ENCODE data around the gene PHIP.

The PHIP gene

DNA sequence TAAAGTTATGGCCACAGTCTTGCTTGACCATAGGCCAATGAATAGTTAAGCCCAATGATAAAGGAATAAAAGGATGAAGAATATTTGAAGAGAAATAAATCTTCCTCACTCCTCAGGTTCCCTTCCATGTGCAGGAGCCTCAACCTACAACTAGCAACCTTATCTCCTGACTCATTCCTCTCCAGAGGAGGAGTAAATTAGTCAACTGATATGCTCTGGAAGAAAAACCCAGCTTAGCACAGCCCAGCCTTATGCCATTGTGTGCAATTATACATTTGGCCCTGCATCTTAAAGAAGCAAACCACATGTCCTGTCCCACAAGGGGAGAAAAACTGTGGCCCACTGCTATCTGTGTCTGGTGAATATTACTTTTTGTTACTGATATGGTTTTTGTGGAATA is 82.1 kb downstream of the PHIP start:
- Histone ChIP-seq H3K27ac (ENCODE audit: low read depth, low read length) (no peak overlapping the region), H3K36me3 (ENCODE audit: control insufficient read depth, insufficient read depth, low read length) (peaks cover 17% of the 10 kb centered on the region), H3K9ac (ENCODE audit: low read length) (no peak overlapping the region), H3K27me3 (ENCODE audit: control insufficient read depth, insufficient read depth, low read length) (no peaks in the 10 kb centered on the region), H3K4me1 (ENCODE audit: control insufficient read depth, insufficient read depth, low read length) (no peaks in the 10 kb centered on the region), H3K4me3 (ENCODE audit: low read length) (no peak overlapping the region)

DNA sequence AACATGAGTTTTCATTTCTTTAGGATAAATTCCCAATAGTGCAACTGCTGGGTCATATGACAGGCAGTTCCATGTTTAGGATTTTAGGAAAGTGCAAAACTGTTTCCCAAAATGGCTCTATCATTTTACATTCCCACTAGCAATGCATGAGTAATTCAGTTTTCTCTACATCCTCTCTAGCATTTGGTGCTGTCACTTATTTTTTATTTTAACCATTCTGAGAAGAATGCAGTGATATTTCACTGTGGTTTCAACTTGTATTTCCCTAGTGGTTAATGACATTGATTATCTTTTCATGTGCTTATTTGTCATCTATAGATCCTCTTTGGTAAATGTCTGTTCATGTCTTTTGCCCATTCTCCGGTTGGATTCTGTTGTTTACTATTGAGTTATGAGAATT is 82.7 kb downstream of the PHIP start:
- no peak overlapping the region for H3K4me3 ChIP-seq (ENCODE audit: low read length)
- peaks cover 17% of the 10 kb centered on the region for H3K36me3 ChIP-seq (ENCODE audit: control insufficient read depth, insufficient read depth, low read length)
- H3K27ac ChIP-seq (ENCODE audit: low read depth, low read length): no peak overlapping the region
- no peak overlapping the region for H3K9ac ChIP-seq (ENCODE audit: low read length)
- H3K4me1 ChIP-seq (ENCODE audit: control insufficient read depth, insufficient read depth, low read length): no peaks in the 10 kb centered on the region
- H3K27me3 ChIP-seq (ENCODE audit: control insufficient read depth, insufficient read depth, low read length): no peaks in the 10 kb centered on the region

GRCh38 chr6:78993955-78994354 is 84.1 kb downstream of the PHIP start:
- no peaks in the 10 kb centered on the region for H3K27me3 ChIP-seq (ENCODE audit: control insufficient read depth, insufficient read depth, low read length)
- no peak overlapping the region for H3K27ac ChIP-seq (ENCODE audit: low read depth, low read length)
- H3K9ac ChIP-seq (ENCODE audit: low read length): no peak overlapping the region
- H3K4me3 ChIP-seq (ENCODE audit: low read length): no peak overlapping the region
- H3K36me3 ChIP-seq (ENCODE audit: control insufficient read depth, insufficient read depth, low read length): peaks cover 17% of the 10 kb centered on the region
- H3K4me1 ChIP-seq (ENCODE audit: control insufficient read depth, insufficient read depth, low read length): no peaks in the 10 kb centered on the region

GRCh38 chr6:78989191-78989590 is 88.9 kb downstream of the PHIP start:
- H3K4me3 ChIP-seq (ENCODE audit: low read length): no peak overlapping the region
- H3K27ac ChIP-seq (ENCODE audit: low read depth, low read length): no peak overlapping the region

DNA sequence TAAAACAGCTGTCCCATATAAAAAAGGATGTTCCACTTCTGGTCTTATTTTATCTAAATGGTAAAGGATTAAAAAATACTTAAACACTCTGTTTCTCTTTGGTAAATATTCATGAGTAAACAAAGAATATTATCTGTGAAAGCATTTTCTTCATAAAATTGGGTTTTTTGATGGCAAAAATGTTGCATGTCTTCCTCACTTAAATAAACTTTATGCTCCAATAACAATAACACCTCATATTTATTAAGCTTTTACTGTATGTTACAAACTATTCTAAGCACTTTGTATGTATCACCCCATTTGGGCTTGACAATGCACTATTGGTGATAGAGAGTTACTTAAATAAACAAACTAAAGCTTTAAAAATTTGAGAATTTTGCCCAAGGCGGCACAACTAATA is 91.9 kb downstream of the PHIP start:
- Histone ChIP-seq H3K36me3 (ENCODE audit: control insufficient read depth, insufficient read depth, low read length) (peaks cover 20% of the 10 kb centered on the region), H3K4me1 (ENCODE audit: control insufficient read depth, insufficient read depth, low read length) (peaks cover 3% of the 10 kb centered on the region), H3K9ac (ENCODE audit: low read length) (no peak overlapping the region)

More at GRCh38 chr6:78989191-78989590, 88.9 kb downstream of the PHIP start:
- Histone ChIP-seq H3K27me3 (ENCODE audit: control insufficient read depth, insufficient read depth, low read length) (no peaks in the 10 kb centered on the region), H3K4me1 (ENCODE audit: control insufficient read depth, insufficient read depth, low read length) (peaks cover 3% of the 10 kb centered on the region), H3K36me3 (ENCODE audit: control insufficient read depth, insufficient read depth, low read length) (peaks cover 17% of the 10 kb centered on the region), H3K9ac (ENCODE audit: low read length) (no peak overlapping the region)

GRCh38 chr6:78984225-78984950 is 93.7 kb downstream of the PHIP start:
- Histone ChIP-seq H3K27ac (ENCODE audit: low read depth, low read length) (no peak overlapping the region), H3K4me1 (ENCODE audit: control insufficient read depth, insufficient read depth, low read length) (peaks cover 3% of the 10 kb centered on the region), H3K36me3 (ENCODE audit: control insufficient read depth, insufficient read depth, low read length) (peaks cover 20% of the 10 kb centered on the region), H3K27me3 (ENCODE audit: control insufficient read depth, insufficient read depth, low read length) (no peaks in the 10 kb centered on the region), H3K9ac (ENCODE audit: low read length) (no peak overlapping the region), H3K4me3 (ENCODE audit: low read length) (no peak overlapping the region)

More for the DNA sequence above, 91.9 kb downstream of the PHIP start:
- H3K4me3 ChIP-seq (ENCODE audit: low read length): no peak overlapping the region
- no peak overlapping the region for H3K27ac ChIP-seq (ENCODE audit: low read depth, low read length)
- H3K27me3 ChIP-seq (ENCODE audit: control insufficient read depth, insufficient read depth, low read length): no peaks in the 10 kb centered on the region

GRCh38 chr6:78967191-78967590 is 110.9 kb downstream of the PHIP start:
- Histone ChIP-seq H3K27ac (ENCODE audit: low read depth, low read length) (no peak overlapping the region), H3K9ac (ENCODE audit: low read length) (no peak overlapping the region), H3K27me3 (ENCODE audit: control insufficient read depth, insufficient read depth, low read length) (no peaks in the 10 kb centered on the region), H3K4me3 (ENCODE audit: low read length) (no peak overlapping the region), H3K4me1 (ENCODE audit: control insufficient read depth, insufficient read depth, low read length) (no peaks in the 10 kb centered on the region), H3K36me3 (ENCODE audit: control insufficient read depth, insufficient read depth, low read length) (peaks cover 4% of the 10 kb centered on the region)

- no peak overlapping the region for H3K27ac ChIP-seq (ENCODE audit: low read depth, low read length)
- peaks cover 4% of the 10 kb centered on the region for H3K36me3 ChIP-seq (ENCODE audit: control insufficient read depth, insufficient read depth, low read length)
- no peaks in the 10 kb centered on the region for H3K27me3 ChIP-seq (ENCODE audit: control insufficient read depth, insufficient read depth, low read length)
Measured at GRCh38 chr6:78966542-78966941, 111.5 kb downstream of the PHIP start.

DNA sequence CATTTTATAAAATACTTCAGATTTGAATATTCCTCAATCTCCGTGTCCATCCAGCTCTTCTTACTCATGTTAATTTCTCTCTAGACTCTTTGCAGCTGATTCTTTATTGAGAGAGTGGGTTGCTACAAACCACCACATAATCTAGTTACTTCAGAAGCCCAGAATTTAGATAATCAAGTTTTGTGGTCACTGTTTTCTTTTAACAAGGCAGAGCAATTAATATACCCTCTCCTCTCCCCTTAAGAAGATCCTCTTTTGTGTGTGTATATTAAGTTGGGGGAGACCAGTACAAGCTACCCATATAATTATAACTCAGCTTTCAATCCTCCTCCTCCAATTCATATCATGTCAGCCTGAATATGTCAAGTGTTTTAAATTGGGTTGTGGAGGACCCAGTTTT is 115.6 kb downstream of the PHIP start:
- peaks cover 4% of the 10 kb centered on the region for H3K36me3 ChIP-seq (ENCODE audit: control insufficient read depth, insufficient read depth, low read length)
- no peak overlapping the region for H3K27ac ChIP-seq (ENCODE audit: low read depth, low read length)
- no peaks in the 10 kb centered on the region for H3K27me3 ChIP-seq (ENCODE audit: control insufficient read depth, insufficient read depth, low read length)
- H3K9ac ChIP-seq (ENCODE audit: low read length): no peak overlapping the region
- H3K4me1 ChIP-seq (ENCODE audit: control insufficient read depth, insufficient read depth, low read length): no peaks in the 10 kb centered on the region
- no peak overlapping the region for H3K4me3 ChIP-seq (ENCODE audit: low read length)

More at GRCh38 chr6:78966542-78966941, 111.5 kb downstream of the PHIP start:
- H3K9ac ChIP-seq (ENCODE audit: low read length): no peak overlapping the region
- no peak overlapping the region for H3K4me3 ChIP-seq (ENCODE audit: low read length)
- H3K4me1 ChIP-seq (ENCODE audit: control insufficient read depth, insufficient read depth, low read length): no peaks in the 10 kb centered on the region

DNA sequence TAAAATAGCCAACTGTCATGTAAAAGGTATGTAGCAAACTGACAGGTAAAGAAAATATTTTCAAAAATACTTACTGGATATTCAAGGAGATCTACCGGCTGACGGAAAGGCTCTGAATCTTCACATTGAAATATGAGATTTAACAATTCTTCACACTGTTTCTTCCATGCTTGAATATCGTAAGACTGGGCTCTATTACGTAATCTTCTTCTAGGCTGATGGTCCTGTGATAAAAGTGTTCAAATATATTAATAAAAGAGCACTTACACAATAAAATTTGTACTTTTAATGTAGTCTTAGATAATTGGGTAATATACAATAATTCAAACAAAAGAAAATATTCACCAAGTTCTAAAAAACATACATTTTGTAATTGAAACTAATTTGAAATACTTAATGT is 123.3 kb downstream of the PHIP start:
- Histone ChIP-seq H3K4me3 (ENCODE audit: low read length) (no peak overlapping the region), H3K27me3 (ENCODE audit: control insufficient read depth, insufficient read depth, low read length) (no peaks in the 10 kb centered on the region), H3K36me3 (ENCODE audit: control insufficient read depth, insufficient read depth, low read length) (peaks cover 8% of the 10 kb centered on the region), H3K9ac (ENCODE audit: low read length) (no peak overlapping the region), H3K27ac (ENCODE audit: low read depth, low read length) (no peak overlapping the region), H3K4me1 (ENCODE audit: control insufficient read depth, insufficient read depth, low read length) (no peaks in the 10 kb centered on the region)

GRCh38 chr6:78953798-78954197 is 124.3 kb downstream of the PHIP start:
- Histone ChIP-seq H3K36me3 (ENCODE audit: control insufficient read depth, insufficient read depth, low read length) (peaks cover 12% of the 10 kb centered on the region), H3K9ac (ENCODE audit: low read length) (no peak overlapping the region), H3K27ac (ENCODE audit: low read depth, low read length) (no peak overlapping the region), H3K4me3 (ENCODE audit: low read length) (no peak overlapping the region), H3K27me3 (ENCODE audit: control insufficient read depth, insufficient read depth, low read length) (no peaks in the 10 kb centered on the region), H3K4me1 (ENCODE audit: control insufficient read depth, insufficient read depth, low read length) (no peaks in the 10 kb centered on the region)

GRCh38 chr6:78952362-78952761 is 125.7 kb downstream of the PHIP start:
- Histone ChIP-seq H3K4me3 (ENCODE audit: low read length) (no peak overlapping the region), H3K36me3 (ENCODE audit: control insufficient read depth, insufficient read depth, low read length) (peaks cover 17% of the 10 kb centered on the region), H3K27ac (ENCODE audit: low read depth, low read length) (no peak overlapping the region), H3K4me1 (ENCODE audit: control insufficient read depth, insufficient read depth, low read length) (no peaks in the 10 kb centered on the region), H3K9ac (ENCODE audit: low read length) (no peak overlapping the region), H3K27me3 (ENCODE audit: control insufficient read depth, insufficient read depth, low read length) (no peaks in the 10 kb centered on the region)

GRCh38 chr6:78948785-78949184 is 129.3 kb downstream of the PHIP start:
- Histone ChIP-seq H3K4me1 (ENCODE audit: control insufficient read depth, insufficient read depth, low read length) (no peaks in the 10 kb centered on the region), H3K9ac (ENCODE audit: low read length) (no peak overlapping the region), H3K4me3 (ENCODE audit: low read length) (no peak overlapping the region), H3K36me3 (ENCODE audit: control insufficient read depth, insufficient read depth, low read length) (peaks cover 30% of the 10 kb centered on the region), H3K27ac (ENCODE audit: low read depth, low read length) (no peak overlapping the region), H3K27me3 (ENCODE audit: control insufficient read depth, insufficient read depth, low read length) (no peaks in the 10 kb centered on the region)
